HepG2 (cell line): ENCODE data around the gene ZNF582. TPM values are rescaled to one million over a fixed set of nuclear protein-coding genes. Genes with fewer than 3 reads are reported as not detected.

Source experiments
- GPBP1L1 ChIP-seq: sonication (generic); formaldehyde crosslinking; IDR thresholded peaks from 2 replicates; pipeline ENCODE4 v1.5.0; 2020; ENCODE audit warnings: mild to moderate bottlenecking, missing genetic modification reagents
- HNRNPLL ChIP-seq: fragments of 200-400 bp; formaldehyde crosslinking; IDR thresholded peaks from 2 replicates; pipeline ENCODE4 v1.6.1; 2017; ENCODE audit warnings: mild to moderate bottlenecking, low read depth, low read length; ENCODE audit not compliant: poor library complexity, severe bottlenecking
- PHF21A ChIP-seq: sonication (generic); formaldehyde crosslinking; IDR thresholded peaks from 2 replicates; pipeline ENCODE4 v1.5.0; 2020; ENCODE audit warnings: mild to moderate bottlenecking, missing genetic modification reagents
- ZBTB26 ChIP-seq: IDR thresholded peaks from 2 replicates; pipeline ENCODE4 v1.6.1; 2016; ENCODE audit warnings: missing compliant biosample characterization, missing genetic modification reagents, borderline replicate concordance
- ZBTB3 ChIP-seq: sonication (generic); formaldehyde crosslinking; IDR thresholded peaks from 2 replicates; pipeline ENCODE4 v1.4.0; 2020; ENCODE audit warnings: low read depth, mild to moderate bottlenecking, moderate library complexity, missing genetic modification reagents, borderline replicate concordance
- ZBTB42 ChIP-seq: sonication (generic); formaldehyde crosslinking; IDR thresholded peaks from 2 replicates; pipeline ENCODE4 v1.5.0; 2020; ENCODE audit warnings: mild to moderate bottlenecking, missing genetic modification reagents
- ZNF136 ChIP-seq: sonication (generic); formaldehyde crosslinking; IDR thresholded peaks from 2 replicates; pipeline ENCODE4 v1.8.1; 2022; ENCODE audit warnings: low read depth, mild to moderate bottlenecking, moderate library complexity, missing genetic modification reagents
- ZNF205 ChIP-seq: IDR thresholded peaks from 2 replicates; pipeline ENCODE4 v1.6.1; 2018; ENCODE audit warnings: missing biosample characterization, missing genetic modification reagents
- ZNF44 ChIP-seq: sonication (generic); formaldehyde crosslinking; IDR thresholded peaks from 2 replicates; pipeline ENCODE4 v1.5.1; 2020; ENCODE audit warnings: mild to moderate bottlenecking, missing genetic modification reagents
- ZNF558 ChIP-seq: sonication (generic); formaldehyde crosslinking; IDR thresholded peaks from 2 replicates; pipeline ENCODE4 v1.9.0; 2022; ENCODE audit warnings: mild to moderate bottlenecking, missing genetic modification reagents, borderline replicate concordance
- ZNF749 ChIP-seq: sonication (generic); formaldehyde crosslinking; IDR thresholded peaks from 2 replicates; pipeline ENCODE4 v1.8.0; 2022; ENCODE audit warnings: mild to moderate bottlenecking, missing genetic modification reagents, moderate library complexity, borderline replicate concordance
- polyA plus RNA-seq, 8 experiments: library from polyadenylated mRNA; depleted of rRNA in 3 of 8; stranded (reverse) in 7 of 8; unstranded in 1 of 8; fragments of >200 nt; fragmentation: Illumina TruSeq in 4 of 8; extraction: Trizol in 4 of 8; gene quantifications; 2 replicates each; pipeline versions ENCODE4 v1.2.1 to v1.2.3, GENCODE V29; 2011 to 2016; ENCODE audit warnings: low read depth in 4 of 8, missing spikeins in 1 of 8, mixed read lengths in 1 of 8; ENCODE audit not compliant: insufficient read depth in 1 of 8
- total RNA-seq, 5 experiments: library from RNA; depleted of rRNA; stranded (reverse); fragments of >200 nt; fragmentation: Illumina TruSeq; extraction: Trizol; gene quantifications; 2 replicates each; pipeline ENCODE4 v1.2.3, GENCODE V29; 2016; ENCODE audit warnings: low read depth in 1 of 5
- TF ChIP-seq, protein P1 (sequence below): IDR thresholded peaks from 2 replicates; pipeline ENCODE4 v1.4.0; 2020; ENCODE audit warnings: mild to moderate bottlenecking, missing genetic modification reagents
- TF ChIP-seq, protein P2 (sequence below): sonication (generic); formaldehyde crosslinking; IDR thresholded peaks from 2 replicates; pipeline ENCODE4 v1.8.1; 2023; ENCODE audit warnings: mild to moderate bottlenecking, missing genetic modification reagents, borderline replicate concordance
- TF ChIP-seq, protein P3 (sequence below): sonication (generic); formaldehyde crosslinking; IDR thresholded peaks from 2 replicates; pipeline ENCODE4 v1.5.0; 2020; ENCODE audit warnings: missing genetic modification reagents
- TF ChIP-seq, protein P4 (sequence below): sonication (generic); formaldehyde crosslinking; IDR thresholded peaks from 2 replicates; pipeline ENCODE4 v1.5.0; 2020; ENCODE audit warnings: mild to moderate bottlenecking, missing genetic modification reagents, borderline replicate concordance

ZNF582 gene
- total and polyA plus RNA-seq, 2 of the 13 experiments (the other 11 are each of a cell fraction or from before 2014, with no cell fraction given), result 0.83 to 1.6 TPM

GRCh38 chr19:56403764-56404704 lies 10.7 kb upstream of the ZNF582 start, which contains the start of gene ZNF583 (continued):
- TF ChIP-seq ZNF558 (CRISPR knock-in tag), result no peak; the same call in 1 of the 2 replicates
- TF ChIP-seq ZBTB3 (CRISPR knock-in tag), result no peak
- TF ChIP-seq PHF21A (CRISPR knock-in tag), result 0 out of 2 replicates have a peak, but pooled peaks have one; percentile 36
- TF ChIP-seq, protein P1, sequence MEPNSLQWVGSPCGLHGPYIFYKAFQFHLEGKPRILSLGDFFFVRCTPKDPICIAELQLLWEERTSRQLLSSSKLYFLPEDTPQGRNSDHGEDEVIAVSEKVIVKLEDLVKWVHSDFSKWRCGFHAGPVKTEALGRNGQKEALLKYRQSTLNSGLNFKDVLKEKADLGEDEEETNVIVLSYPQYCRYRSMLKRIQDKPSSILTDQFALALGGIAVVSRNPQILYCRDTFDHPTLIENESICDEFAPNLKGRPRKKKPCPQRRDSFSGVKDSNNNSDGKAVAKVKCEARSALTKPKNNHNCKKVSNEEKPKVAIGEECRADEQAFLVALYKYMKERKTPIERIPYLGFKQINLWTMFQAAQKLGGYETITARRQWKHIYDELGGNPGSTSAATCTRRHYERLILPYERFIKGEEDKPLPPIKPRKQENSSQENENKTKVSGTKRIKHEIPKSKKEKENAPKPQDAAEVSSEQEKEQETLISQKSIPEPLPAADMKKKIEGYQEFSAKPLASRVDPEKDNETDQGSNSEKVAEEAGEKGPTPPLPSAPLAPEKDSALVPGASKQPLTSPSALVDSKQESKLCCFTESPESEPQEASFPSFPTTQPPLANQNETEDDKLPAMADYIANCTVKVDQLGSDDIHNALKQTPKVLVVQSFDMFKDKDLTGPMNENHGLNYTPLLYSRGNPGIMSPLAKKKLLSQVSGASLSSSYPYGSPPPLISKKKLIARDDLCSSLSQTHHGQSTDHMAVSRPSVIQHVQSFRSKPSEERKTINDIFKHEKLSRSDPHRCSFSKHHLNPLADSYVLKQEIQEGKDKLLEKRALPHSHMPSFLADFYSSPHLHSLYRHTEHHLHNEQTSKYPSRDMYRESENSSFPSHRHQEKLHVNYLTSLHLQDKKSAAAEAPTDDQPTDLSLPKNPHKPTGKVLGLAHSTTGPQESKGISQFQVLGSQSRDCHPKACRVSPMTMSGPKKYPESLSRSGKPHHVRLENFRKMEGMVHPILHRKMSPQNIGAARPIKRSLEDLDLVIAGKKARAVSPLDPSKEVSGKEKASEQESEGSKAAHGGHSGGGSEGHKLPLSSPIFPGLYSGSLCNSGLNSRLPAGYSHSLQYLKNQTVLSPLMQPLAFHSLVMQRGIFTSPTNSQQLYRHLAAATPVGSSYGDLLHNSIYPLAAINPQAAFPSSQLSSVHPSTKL (CRISPR knock-in tag), result no peak
- no peak for TF ChIP-seq GPBP1L1 (CRISPR knock-in tag)
- no peak for TF ChIP-seq ZNF136 (CRISPR knock-in tag)
- TF ChIP-seq HNRNPLL, result peak; percentile 66
- TF ChIP-seq ZNF749, result no peak
- TF ChIP-seq ZNF205 (CRISPR knock-in tag), result no peak
- TF ChIP-seq, protein P2, sequence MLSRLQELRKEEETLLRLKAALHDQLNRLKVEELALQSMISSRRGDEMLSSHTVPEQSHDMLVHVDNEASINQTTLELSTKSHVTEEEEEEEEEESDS (CRISPR knock-in tag), result no peak
- TF ChIP-seq, protein P3, sequence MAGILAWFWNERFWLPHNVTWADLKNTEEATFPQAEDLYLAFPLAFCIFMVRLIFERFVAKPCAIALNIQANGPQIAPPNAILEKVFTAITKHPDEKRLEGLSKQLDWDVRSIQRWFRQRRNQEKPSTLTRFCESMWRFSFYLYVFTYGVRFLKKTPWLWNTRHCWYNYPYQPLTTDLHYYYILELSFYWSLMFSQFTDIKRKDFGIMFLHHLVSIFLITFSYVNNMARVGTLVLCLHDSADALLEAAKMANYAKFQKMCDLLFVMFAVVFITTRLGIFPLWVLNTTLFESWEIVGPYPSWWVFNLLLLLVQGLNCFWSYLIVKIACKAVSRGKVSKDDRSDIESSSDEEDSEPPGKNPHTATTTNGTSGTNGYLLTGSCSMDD (CRISPR knock-in tag), result 0 out of 2 replicates have a peak, but pooled peaks have one; percentile 15
- TF ChIP-seq ZBTB42 (CRISPR knock-in tag), result no peak
- TF ChIP-seq ZBTB26 (CRISPR knock-in tag), result no peak
- TF ChIP-seq, protein P4, sequence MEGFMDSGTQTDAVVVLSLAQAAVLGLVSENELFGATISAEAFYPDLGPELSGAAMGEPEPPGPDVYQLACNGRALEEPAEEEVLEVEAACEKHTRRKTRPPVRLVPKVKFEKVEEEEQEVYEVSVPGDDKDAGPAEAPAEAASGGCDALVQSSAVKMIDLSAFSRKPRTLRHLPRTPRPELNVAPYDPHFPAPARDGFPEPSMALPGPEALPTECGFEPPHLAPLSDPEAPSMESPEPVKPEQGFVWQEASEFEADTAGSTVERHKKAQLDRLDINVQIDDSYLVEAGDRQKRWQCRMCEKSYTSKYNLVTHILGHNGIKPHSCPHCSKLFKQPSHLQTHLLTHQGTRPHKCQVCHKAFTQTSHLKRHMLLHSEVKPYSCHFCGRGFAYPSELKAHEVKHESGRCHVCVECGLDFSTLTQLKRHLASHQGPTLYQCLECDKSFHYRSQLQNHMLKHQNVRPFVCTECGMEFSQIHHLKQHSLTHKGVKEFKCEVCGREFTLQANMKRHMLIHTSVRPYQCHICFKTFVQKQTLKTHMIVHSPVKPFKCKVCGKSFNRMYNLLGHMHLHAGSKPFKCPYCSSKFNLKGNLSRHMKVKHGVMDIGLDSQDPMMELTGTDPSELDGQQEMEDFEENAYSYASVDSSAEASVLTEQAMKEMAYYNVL (CRISPR knock-in tag), result 0 out of 2 replicates have a peak, but pooled peaks have one; percentile 20
- TF ChIP-seq ZNF44 (CRISPR knock-in tag), result no peak
